ENCODE results near the gene FRS3. TPM values are rescaled to one million over a fixed set of nuclear protein-coding genes. Genes with fewer than 3 reads are reported as not detected.

FRS3 gene
- total RNA-seq, 5 donors from 2014 or later (not counting 1 experiment from before 2014, with no cell fraction given), result 5.2 to 10.4 (median 8.9) TPM

- peak; percentile 61 to 93 (median 83) for DNase-seq
- H3K27me3 ChIP-seq (replicated peaks in 1 of 2; ENCODE audit: control insufficient read depth in 2 of 2, extremely low read depth in 1 of 2, insufficient read depth in 2 of 2, low read length in 1 of 2), result peaks cover 0 to 6% of the 10 kb centered on the region in 2 experiments
- Mint-ChIP-seq H3K9me3 (no peaks in the 10 kb centered on the region), H3K4me1 (peaks cover 8 to 34% (median 16%) of the 10 kb centered on the region in 3 donors), H3K36me3 (peaks cover 13% of the 10 kb centered on the region), H3K27ac (peak overlapping the region; percentile 96), H3K27me3 (no peaks in the 10 kb centered on the region), H3K4me3 (peak overlapping the region; percentile 93 to 97 (median 94))
- ATAC-seq (replicated peaks in 1 of 4), result peak; percentile 72 to 82 (median 76)
- H3K4me1 ChIP-seq (ENCODE audit: control insufficient read depth in 1 of 2, extremely low read depth in 1 of 2, insufficient read depth in 2 of 2, low read length in 2 of 2), result peaks cover 2 to 18% of the 10 kb centered on the region in 2 experiments
- POLR2A ChIA-PET, result interaction anchor here in 1 of 2 donors (0.5 to 1.8 kb wide), 3 partner anchors 135 to 665 kb away, joined by 6 to 11 read pairs (median 7); partner anchors contain the start of genes BYSL, MED20 and TAF8
- H3K9me3 ChIP-seq, result no peaks in the 10 kb centered on the region
- H3K4me3 ChIP-seq (ENCODE audit: control insufficient read depth in 1 of 2, extremely low read depth in 1 of 2, low read length in 1 of 2), result peak overlapping the region; percentile 72 to 97
- CTCF ChIA-PET, result interaction anchor here (0.5 to 2.5 kb wide), 21 partner anchors 8 to 959 kb away, joined by 3 to 46 read pairs (median 4); partner anchors contain the start of genes BYSL (in 2 of the 2), MED20 (in 2 of the 2), CCND3 (in 1 of the 2) and TAF8 (in 1 of the 2)
- H3K36me3 ChIP-seq (ENCODE audit: control insufficient read depth in 2 of 2, extremely low read depth in 1 of 2, insufficient read depth in 1 of 2, low read length in 1 of 2), result peaks cover 4 to 23% of the 10 kb centered on the region in 2 donors
- under 1% methylated on average over 48 of the region's 58 CpGs for WGBS (ENCODE audit: insufficient coverage)
- H3K27ac ChIP-seq (ENCODE audit: low read length), result peak overlapping the region; percentile 89
Measured at GRCh38 chr6:41786451-41787218, 6.9 kb upstream of the FRS3 start.

GRCh38 chr6:41785689-41786450, 6.2 kb upstream of the FRS3 start:
- H3K27me3 Mint-ChIP-seq, result peaks cover 4% of the 10 kb centered on the region in 2 donors
- Histone ChIP-seq H3K9me3 (no peaks in the 10 kb centered on the region), H3K27me3 (replicated peaks in 1 of 2; ENCODE audit: control insufficient read depth in 2 of 2, extremely low read depth in 1 of 2, insufficient read depth in 2 of 2, low read length in 1 of 2) (peaks cover 0 to 14% of the 10 kb centered on the region in 2 experiments), H3K4me1 (ENCODE audit: control insufficient read depth in 1 of 2, extremely low read depth in 1 of 2, insufficient read depth in 2 of 2, low read length in 2 of 2) (peaks cover 5 to 24% of the 10 kb centered on the region in 2 experiments), H3K27ac (ENCODE audit: low read length) (no peak overlapping the region), H3K36me3 (ENCODE audit: control insufficient read depth in 2 of 2, extremely low read depth in 1 of 2, insufficient read depth in 1 of 2, low read length in 1 of 2) (peaks cover 4 to 20% of the 10 kb centered on the region in 2 donors), H3K4me3 (ENCODE audit: control insufficient read depth in 1 of 2, extremely low read depth in 1 of 2, low read length in 1 of 2) (peak overlapping the region; percentile 24 to 29)
- H3K4me1 Mint-ChIP-seq, result peaks cover 14 to 40% (median 20%) of the 10 kb centered on the region in 3 donors
- peak overlapping the region; percentile 93 to 97 (median 94) for H3K4me3 Mint-ChIP-seq
- H3K9me3 Mint-ChIP-seq, result no peaks in the 10 kb centered on the region
- DNase-seq (no peak), ATAC-seq (replicated peaks in 1 of 4) (no peak)
- peak overlapping the region in 1 of 2 donors; percentile 75 for H3K27ac Mint-ChIP-seq
- ChIA-PET POLR2A (no interaction called here), CTCF (interaction anchor here in 1 of 2 donors (0.6 to 2.5 kb wide), 12 partner anchors 9 to 779 kb away, joined by 3 to 46 read pairs (median 3); partner anchors contain the start of genes BYSL and MED20)
- 48% methylated on average over 14 of the region's 29 CpGs for WGBS (ENCODE audit: insufficient coverage)
- peaks cover 10% of the 10 kb centered on the region for H3K36me3 Mint-ChIP-seq

DNA sequence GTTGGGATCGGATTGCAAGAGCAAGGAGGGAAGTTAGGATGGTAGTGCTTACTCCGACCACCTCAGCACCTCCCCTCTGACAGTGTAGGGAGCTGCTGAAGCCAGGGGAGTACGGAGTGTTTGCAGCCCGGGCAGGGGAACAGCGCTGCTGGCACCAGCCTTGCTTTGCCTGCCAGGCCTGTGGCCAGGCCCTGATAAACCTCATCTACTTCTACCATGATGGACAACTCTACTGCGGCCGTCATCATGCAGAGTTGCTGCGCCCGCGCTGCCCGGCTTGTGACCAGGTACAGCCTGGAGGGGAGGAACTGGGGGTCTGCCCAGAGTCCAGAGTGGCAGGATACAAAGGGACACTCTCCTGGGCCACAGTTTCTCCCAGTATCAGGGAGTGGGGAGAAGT, 5.6 kb upstream of the FRS3 start:
- H3K27me3 ChIP-seq (replicated peaks in 1 of 2; ENCODE audit: control insufficient read depth in 2 of 2, extremely low read depth in 1 of 2, insufficient read depth in 2 of 2, low read length in 1 of 2), result peaks cover 0 to 19% of the 10 kb centered on the region in 2 experiments
- WGBS (ENCODE audit: insufficient coverage), result 100% methylated on average over 1 of the region's 11 CpGs
- DNase-seq (no peak), ATAC-seq (replicated peaks in 1 of 4) (no peak)
- H3K4me1 ChIP-seq (ENCODE audit: control insufficient read depth in 1 of 2, extremely low read depth in 1 of 2, insufficient read depth in 2 of 2, low read length in 2 of 2), result peaks cover 6 to 29% of the 10 kb centered on the region in 2 experiments
- H3K36me3 ChIP-seq (ENCODE audit: control insufficient read depth in 2 of 2, extremely low read depth in 1 of 2, insufficient read depth in 1 of 2, low read length in 1 of 2), result peaks cover 4 to 14% of the 10 kb centered on the region in 2 donors
- ChIA-PET POLR2A (no interaction called here), CTCF (interaction anchor here in 1 of 2 donors (0.7 to 1.4 kb wide), 3 partner anchors 70 to 183 kb away, joined by 3 to 4 read pairs (median 3); partner anchors contain the start of gene BYSL)
- Mint-ChIP-seq H3K36me3 (peaks cover 9% of the 10 kb centered on the region), H3K9me3 (no peaks in the 10 kb centered on the region), H3K4me3 (peak overlapping the region; percentile 93 to 97 (median 94)), H3K27ac (no peak overlapping the region), H3K4me1 (peaks cover 14 to 41% (median 21%) of the 10 kb centered on the region in 3 donors), H3K27me3 (peaks cover 5% of the 10 kb centered on the region in 2 donors)
- no peaks in the 10 kb centered on the region for H3K9me3 ChIP-seq
- H3K4me3 ChIP-seq (ENCODE audit: control insufficient read depth in 1 of 2, extremely low read depth in 1 of 2, low read length in 1 of 2), result no peak overlapping the region
- no peak overlapping the region for H3K27ac ChIP-seq (ENCODE audit: low read length)

GRCh38 chr6:41784581-41785171, 5.0 kb upstream of the FRS3 start:
- Mint-ChIP-seq H3K27ac (no peak overlapping the region), H3K27me3 (peaks cover 5% of the 10 kb centered on the region in 2 donors), H3K36me3 (peaks cover 3% of the 10 kb centered on the region), H3K9me3 (no peaks in the 10 kb centered on the region), H3K4me3 (peak overlapping the region; percentile 66 to 94 (median 93)), H3K4me1 (peaks cover 8 to 39% (median 21%) of the 10 kb centered on the region in 3 donors)
- Histone ChIP-seq H3K27ac (ENCODE audit: low read length) (no peak overlapping the region), H3K9me3 (no peaks in the 10 kb centered on the region), H3K4me1 (ENCODE audit: control insufficient read depth in 1 of 2, extremely low read depth in 1 of 2, insufficient read depth in 2 of 2, low read length in 2 of 2) (peaks cover 6 to 33% of the 10 kb centered on the region in 2 experiments), H3K4me3 (ENCODE audit: control insufficient read depth in 1 of 2, extremely low read depth in 1 of 2, low read length in 1 of 2) (no peak overlapping the region), H3K36me3 (ENCODE audit: control insufficient read depth in 2 of 2, extremely low read depth in 1 of 2, insufficient read depth in 1 of 2, low read length in 1 of 2) (peaks cover 4 to 8% of the 10 kb centered on the region in 2 donors), H3K27me3 (replicated peaks in 1 of 2; ENCODE audit: control insufficient read depth in 2 of 2, extremely low read depth in 1 of 2, insufficient read depth in 2 of 2, low read length in 1 of 2) (peaks cover 0 to 21% of the 10 kb centered on the region in 2 experiments)
- WGBS (ENCODE audit: insufficient coverage), result 100% methylated on average over 1 of the region's 5 CpGs
- POLR2A ChIA-PET, result interaction anchor here in 1 of 2 donors (0.7 kb wide), 1 partner anchor 260 kb away, joined by 3 read pairs; no protein-coding TSS in a partner anchor
- ATAC-seq (replicated peaks in 1 of 4) (no peak), DNase-seq (no peak)
- CTCF ChIA-PET, result interaction anchor here in 1 of 2 donors (0.7 to 1.4 kb wide), 6 partner anchors 69 to 430 kb away, joined by 3 to 5 read pairs (median 4); partner anchors contain the start of gene BYSL

- no peak for DNase-seq
- no peaks in the 10 kb centered on the region for H3K9me3 Mint-ChIP-seq
- H3K4me1 ChIP-seq (ENCODE audit: control insufficient read depth in 1 of 2, extremely low read depth in 1 of 2, insufficient read depth in 2 of 2, low read length in 2 of 2), result peaks cover 11 to 32% of the 10 kb centered on the region in 2 experiments
- no peak overlapping the region for H3K4me3 ChIP-seq (ENCODE audit: control insufficient read depth in 1 of 2, extremely low read depth in 1 of 2, low read length in 1 of 2)
- ATAC-seq (replicated peaks in 1 of 4), result no peak
- peaks cover 14 to 35% (median 21%) of the 10 kb centered on the region in 3 donors for H3K4me1 Mint-ChIP-seq
- WGBS (ENCODE audit: insufficient coverage), result 100% methylated on average over 1 of the region's 6 CpGs
- CTCF ChIA-PET, result interaction anchor here in 1 of 2 donors (0.9 kb wide), 1 partner anchor 258 kb away, joined by 3 read pairs; no protein-coding TSS in a partner anchor
- H3K4me3 Mint-ChIP-seq, result no peak overlapping the region
- H3K36me3 ChIP-seq (ENCODE audit: control insufficient read depth in 2 of 2, extremely low read depth in 1 of 2, insufficient read depth in 1 of 2, low read length in 1 of 2), result no peaks in the 10 kb centered on the region
- no peaks in the 10 kb centered on the region for H3K36me3 Mint-ChIP-seq
- no peak overlapping the region for H3K27ac ChIP-seq (ENCODE audit: low read length)
- POLR2A ChIA-PET, result interaction anchor here in 1 of 2 donors (0.5 kb wide), 1 partner anchor 436 kb away, joined by 6 read pairs; no protein-coding TSS in a partner anchor
- H3K9me3 ChIP-seq, result no peaks in the 10 kb centered on the region
- H3K27ac Mint-ChIP-seq, result no peak overlapping the region
- H3K27me3 ChIP-seq (replicated peaks in 1 of 2; ENCODE audit: control insufficient read depth in 2 of 2, extremely low read depth in 1 of 2, insufficient read depth in 2 of 2, low read length in 1 of 2), result peaks cover 0 to 21% of the 10 kb centered on the region in 2 experiments
- H3K27me3 Mint-ChIP-seq, result peaks cover 5% of the 10 kb centered on the region in 2 donors
Measured at GRCh38 chr6:41783106-41783780, 3.5 kb upstream of the FRS3 start.

Measured in T-cell (primary cell).